Liver (tissue), 3 donors: ENCODE data around the gene SYT15.

Experiments
- ATF3 ChIP-seq: IDR thresholded peaks from 2 replicates; pipeline ENCODE4 v1.6.1; 2016; ENCODE audit warnings: antibody characterized with exemption
- FOXA1 ChIP-seq: IDR thresholded peaks from 2 replicates; pipeline ENCODE4 v1.6.1; 2016; ENCODE audit warnings: antibody characterized with exemption
- GABPA ChIP-seq, 2 donors: IDR thresholded peaks in 1 of 2; conservative IDR thresholded peaks in 1 of 2; 2 replicates each; pipeline ENCODE4 v1.6.1; 2016; ENCODE audit warnings: antibody characterized with exemption in 2 of 2, mild to moderate bottlenecking in 1 of 2, moderate library complexity in 1 of 2
- JUND ChIP-seq, 2 donors: IDR thresholded peaks; 2 replicates each; pipeline ENCODE4 v1.6.1; 2016; ENCODE audit warnings: antibody characterized with exemption in 2 of 2
- RAD21 ChIP-seq, 2 donors: IDR thresholded peaks; 2 replicates each; pipeline ENCODE4 v1.6.1; 2016; ENCODE audit warnings: antibody characterized with exemption in 2 of 2, mild to moderate bottlenecking in 2 of 2
- RXRA ChIP-seq, 2 donors: IDR thresholded peaks; 2 replicates each; pipeline ENCODE4 v1.6.1; 2017 to 2018; ENCODE audit warnings: antibody characterized with exemption in 2 of 2, mild to moderate bottlenecking in 1 of 2
- SP1 ChIP-seq: IDR thresholded peaks from 2 replicates; pipeline ENCODE4 v1.6.1; 2018; ENCODE audit warnings: antibody characterized with exemption, mild to moderate bottlenecking
- TAF1 ChIP-seq: conservative IDR thresholded peaks from 2 replicates; pipeline ENCODE4 v1.6.1; 2016; ENCODE audit warnings: antibody characterized with exemption, mild to moderate bottlenecking
- YY1 ChIP-seq: IDR thresholded peaks from 2 replicates; pipeline ENCODE4 v1.6.1; 2016; ENCODE audit warnings: antibody characterized with exemption, mild to moderate bottlenecking
- TF ChIP-seq, protein P1 (sequence below): fragments of 150-350 bp; IDR thresholded peaks from 2 replicates; pipeline ENCODE4 v1.5.1; 2017; ENCODE audit warnings: improper control_type of control experiment, low read depth, low read length; ENCODE audit not compliant: missing input control
- TF ChIP-seq, protein P2 (sequence below): IDR thresholded peaks from 2 replicates; pipeline ENCODE4 v1.6.1; 2016; ENCODE audit warnings: antibody characterized with exemption, mild to moderate bottlenecking
- TF ChIP-seq, protein P3 (sequence below): IDR thresholded peaks from 2 replicates; pipeline ENCODE4 v1.6.1; 2016; ENCODE audit warnings: antibody characterized with exemption
- donor health status: healthy.
- donor health status: healthy.

- TF ChIP-seq, protein P1, sequence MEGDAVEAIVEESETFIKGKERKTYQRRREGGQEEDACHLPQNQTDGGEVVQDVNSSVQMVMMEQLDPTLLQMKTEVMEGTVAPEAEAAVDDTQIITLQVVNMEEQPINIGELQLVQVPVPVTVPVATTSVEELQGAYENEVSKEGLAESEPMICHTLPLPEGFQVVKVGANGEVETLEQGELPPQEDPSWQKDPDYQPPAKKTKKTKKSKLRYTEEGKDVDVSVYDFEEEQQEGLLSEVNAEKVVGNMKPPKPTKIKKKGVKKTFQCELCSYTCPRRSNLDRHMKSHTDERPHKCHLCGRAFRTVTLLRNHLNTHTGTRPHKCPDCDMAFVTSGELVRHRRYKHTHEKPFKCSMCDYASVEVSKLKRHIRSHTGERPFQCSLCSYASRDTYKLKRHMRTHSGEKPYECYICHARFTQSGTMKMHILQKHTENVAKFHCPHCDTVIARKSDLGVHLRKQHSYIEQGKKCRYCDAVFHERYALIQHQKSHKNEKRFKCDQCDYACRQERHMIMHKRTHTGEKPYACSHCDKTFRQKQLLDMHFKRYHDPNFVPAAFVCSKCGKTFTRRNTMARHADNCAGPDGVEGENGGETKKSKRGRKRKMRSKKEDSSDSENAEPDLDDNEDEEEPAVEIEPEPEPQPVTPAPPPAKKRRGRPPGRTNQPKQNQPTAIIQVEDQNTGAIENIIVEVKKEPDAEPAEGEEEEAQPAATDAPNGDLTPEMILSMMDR, result no peak
- TF ChIP-seq YY1, result no peak
- no peak for TF ChIP-seq RAD21 (IDR thresholded peaks at IDR 0.05)
- no peak for TF ChIP-seq GABPA (IDR thresholded peaks at IDR 0.05 in 1 of 2, conservative IDR thresholded peaks at IDR 0.05 in 1 of 2)
- no peak for TF ChIP-seq JUND (IDR thresholded peaks at IDR 0.05)
- TF ChIP-seq TAF1, result no peak
- TF ChIP-seq, protein P2, sequence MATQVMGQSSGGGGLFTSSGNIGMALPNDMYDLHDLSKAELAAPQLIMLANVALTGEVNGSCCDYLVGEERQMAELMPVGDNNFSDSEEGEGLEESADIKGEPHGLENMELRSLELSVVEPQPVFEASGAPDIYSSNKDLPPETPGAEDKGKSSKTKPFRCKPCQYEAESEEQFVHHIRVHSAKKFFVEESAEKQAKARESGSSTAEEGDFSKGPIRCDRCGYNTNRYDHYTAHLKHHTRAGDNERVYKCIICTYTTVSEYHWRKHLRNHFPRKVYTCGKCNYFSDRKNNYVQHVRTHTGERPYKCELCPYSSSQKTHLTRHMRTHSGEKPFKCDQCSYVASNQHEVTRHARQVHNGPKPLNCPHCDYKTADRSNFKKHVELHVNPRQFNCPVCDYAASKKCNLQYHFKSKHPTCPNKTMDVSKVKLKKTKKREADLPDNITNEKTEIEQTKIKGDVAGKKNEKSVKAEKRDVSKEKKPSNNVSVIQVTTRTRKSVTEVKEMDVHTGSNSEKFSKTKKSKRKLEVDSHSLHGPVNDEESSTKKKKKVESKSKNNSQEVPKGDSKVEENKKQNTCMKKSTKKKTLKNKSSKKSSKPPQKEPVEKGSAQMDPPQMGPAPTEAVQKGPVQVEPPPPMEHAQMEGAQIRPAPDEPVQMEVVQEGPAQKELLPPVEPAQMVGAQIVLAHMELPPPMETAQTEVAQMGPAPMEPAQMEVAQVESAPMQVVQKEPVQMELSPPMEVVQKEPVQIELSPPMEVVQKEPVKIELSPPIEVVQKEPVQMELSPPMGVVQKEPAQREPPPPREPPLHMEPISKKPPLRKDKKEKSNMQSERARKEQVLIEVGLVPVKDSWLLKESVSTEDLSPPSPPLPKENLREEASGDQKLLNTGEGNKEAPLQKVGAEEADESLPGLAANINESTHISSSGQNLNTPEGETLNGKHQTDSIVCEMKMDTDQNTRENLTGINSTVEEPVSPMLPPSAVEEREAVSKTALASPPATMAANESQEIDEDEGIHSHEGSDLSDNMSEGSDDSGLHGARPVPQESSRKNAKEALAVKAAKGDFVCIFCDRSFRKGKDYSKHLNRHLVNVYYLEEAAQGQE, result no peak
- no peak for TF ChIP-seq SP1
- no peak for TF ChIP-seq FOXA1
- TF ChIP-seq, protein P3, sequence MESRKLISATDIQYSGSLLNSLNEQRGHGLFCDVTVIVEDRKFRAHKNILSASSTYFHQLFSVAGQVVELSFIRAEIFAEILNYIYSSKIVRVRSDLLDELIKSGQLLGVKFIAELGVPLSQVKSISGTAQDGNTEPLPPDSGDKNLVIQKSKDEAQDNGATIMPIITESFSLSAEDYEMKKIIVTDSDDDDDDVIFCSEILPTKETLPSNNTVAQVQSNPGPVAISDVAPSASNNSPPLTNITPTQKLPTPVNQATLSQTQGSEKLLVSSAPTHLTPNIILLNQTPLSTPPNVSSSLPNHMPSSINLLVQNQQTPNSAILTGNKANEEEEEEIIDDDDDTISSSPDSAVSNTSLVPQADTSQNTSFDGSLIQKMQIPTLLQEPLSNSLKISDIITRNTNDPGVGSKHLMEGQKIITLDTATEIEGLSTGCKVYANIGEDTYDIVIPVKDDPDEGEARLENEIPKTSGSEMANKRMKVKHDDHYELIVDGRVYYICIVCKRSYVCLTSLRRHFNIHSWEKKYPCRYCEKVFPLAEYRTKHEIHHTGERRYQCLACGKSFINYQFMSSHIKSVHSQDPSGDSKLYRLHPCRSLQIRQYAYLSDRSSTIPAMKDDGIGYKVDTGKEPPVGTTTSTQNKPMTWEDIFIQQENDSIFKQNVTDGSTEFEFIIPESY, result no peak
- TF ChIP-seq ATF3, result no peak
- TF ChIP-seq RXRA (IDR thresholded peaks at IDR 0.05), result no peak
Observed at GRCh38 chr10:46554166-46554781, 24.7 kb upstream of the SYT15 start.
